ENCODE measurements around the gene DLGAP1.
"Not testable (repeated sequence)": the region's sequence is repeated elsewhere in the genome, so short reads cannot be mapped to it uniquely, and the experiment has no call there.

Gene DLGAP1

DNA sequence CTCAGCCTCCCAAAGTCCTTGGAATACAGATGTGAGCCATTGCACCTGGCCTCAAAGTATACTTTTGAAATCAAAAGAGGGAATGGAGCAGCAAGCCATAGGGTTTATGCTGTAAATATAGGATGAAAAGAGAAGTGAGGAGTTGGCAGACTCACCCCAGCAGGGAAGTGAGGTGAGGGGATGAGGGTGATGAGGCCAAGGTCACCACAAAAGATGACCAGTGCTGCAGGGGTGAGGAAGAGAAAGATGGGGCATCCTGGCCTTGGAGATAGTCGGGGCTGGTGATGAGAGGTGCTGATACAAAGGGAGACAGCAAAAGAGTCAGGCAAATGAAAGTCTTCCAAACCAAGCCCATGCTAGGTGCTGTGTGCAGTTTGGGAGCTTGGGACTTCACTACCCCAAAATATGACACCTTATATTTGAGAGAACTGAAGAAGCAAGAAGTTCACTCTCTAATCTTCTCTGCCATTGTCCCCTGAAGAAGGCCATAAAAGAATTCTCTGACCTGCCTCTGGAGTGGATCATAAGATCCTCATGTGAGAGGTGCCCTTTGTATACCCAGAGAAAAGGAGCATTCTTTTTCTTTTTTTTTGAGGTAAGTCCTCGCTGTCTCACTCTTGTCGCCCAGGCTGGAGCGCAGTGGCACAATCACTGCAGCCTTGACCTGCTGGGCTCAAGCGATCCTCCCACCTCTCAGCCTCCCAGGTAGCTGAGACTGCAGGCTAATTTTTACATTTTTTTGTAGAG is 974.1 kb downstream of the DLGAP1 start:
- H3K27ac ChIP-seq, result no peak overlapping the region
- no peak for TF ChIP-seq ZFX (IDR thresholded peaks at IDR 0.05; ENCODE audit: borderline replicate concordance)
- TF ChIP-seq, protein P1, sequence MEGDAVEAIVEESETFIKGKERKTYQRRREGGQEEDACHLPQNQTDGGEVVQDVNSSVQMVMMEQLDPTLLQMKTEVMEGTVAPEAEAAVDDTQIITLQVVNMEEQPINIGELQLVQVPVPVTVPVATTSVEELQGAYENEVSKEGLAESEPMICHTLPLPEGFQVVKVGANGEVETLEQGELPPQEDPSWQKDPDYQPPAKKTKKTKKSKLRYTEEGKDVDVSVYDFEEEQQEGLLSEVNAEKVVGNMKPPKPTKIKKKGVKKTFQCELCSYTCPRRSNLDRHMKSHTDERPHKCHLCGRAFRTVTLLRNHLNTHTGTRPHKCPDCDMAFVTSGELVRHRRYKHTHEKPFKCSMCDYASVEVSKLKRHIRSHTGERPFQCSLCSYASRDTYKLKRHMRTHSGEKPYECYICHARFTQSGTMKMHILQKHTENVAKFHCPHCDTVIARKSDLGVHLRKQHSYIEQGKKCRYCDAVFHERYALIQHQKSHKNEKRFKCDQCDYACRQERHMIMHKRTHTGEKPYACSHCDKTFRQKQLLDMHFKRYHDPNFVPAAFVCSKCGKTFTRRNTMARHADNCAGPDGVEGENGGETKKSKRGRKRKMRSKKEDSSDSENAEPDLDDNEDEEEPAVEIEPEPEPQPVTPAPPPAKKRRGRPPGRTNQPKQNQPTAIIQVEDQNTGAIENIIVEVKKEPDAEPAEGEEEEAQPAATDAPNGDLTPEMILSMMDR (IDR thresholded peaks at IDR 0.05), result no peak

DNA sequence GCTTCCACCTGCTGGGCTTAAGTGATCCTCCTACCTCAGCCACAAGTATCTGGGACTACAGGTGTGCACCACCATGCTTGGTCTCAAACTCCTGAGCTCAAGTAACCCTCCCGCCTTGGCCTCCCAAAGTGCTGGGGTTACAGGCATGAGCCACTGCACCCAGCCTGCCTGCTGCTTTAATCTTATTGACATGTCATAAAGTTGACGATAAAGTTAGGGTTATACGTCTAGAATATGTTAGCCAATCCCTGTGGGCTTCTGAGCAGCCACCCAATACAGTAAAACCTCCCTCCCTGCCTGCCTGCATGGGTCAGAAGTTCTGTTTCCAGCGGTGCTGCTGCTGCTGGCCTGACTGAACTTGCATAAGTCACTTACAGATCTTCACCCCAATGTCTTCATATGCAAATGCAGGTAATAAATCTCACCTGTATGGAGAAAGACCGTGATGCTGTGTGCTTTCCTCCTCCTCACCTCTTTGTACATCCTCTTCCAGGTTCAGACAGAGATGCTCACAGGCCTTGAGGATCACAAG is 975.1 kb downstream of the DLGAP1 start:
- no peak overlapping the region for H3K27ac ChIP-seq
- TF ChIP-seq ZFX (IDR thresholded peaks at IDR 0.05; ENCODE audit: borderline replicate concordance), result no peak
- TF ChIP-seq, protein P1 (IDR thresholded peaks at IDR 0.05), result no peak

DNA sequence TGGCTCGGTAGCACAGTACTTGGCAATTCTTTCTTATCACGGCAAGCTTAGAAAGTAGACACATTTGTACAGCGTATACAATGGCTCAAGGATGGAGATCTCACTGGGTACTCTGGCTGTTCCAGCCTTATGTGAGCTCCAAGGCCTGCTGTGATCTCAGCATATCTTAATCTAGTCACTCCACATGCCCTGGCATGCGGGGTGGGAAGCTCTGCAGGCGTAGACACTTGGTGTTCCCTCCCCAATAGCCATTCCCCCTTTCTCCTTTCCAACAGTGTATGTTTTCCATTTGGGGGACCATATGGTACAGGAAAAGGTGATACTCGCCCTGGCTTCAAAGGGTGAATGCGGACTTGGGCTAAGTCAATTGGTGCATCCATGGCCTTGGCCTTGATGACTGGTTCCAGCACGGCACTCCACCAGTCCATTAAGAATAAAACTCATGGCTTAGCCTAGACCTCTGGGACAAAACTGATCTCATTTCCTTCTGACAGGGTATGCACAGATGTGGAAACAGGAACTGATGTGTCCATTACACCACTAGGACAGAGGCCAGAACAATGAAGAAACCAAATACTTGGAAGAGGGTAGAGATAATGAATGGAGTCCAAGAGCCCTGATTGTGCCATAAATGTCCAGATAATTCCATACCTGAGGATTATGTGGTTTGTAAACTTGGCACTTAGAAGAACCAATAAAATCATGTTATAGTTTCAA is 976.7 kb downstream of the DLGAP1 start:
- no peak overlapping the region for H3K27ac ChIP-seq
- TF ChIP-seq ZFX (IDR thresholded peaks at IDR 0.05; ENCODE audit: borderline replicate concordance), result no peak
- TF ChIP-seq, protein P1 (IDR thresholded peaks at IDR 0.05), result no peak

DNA sequence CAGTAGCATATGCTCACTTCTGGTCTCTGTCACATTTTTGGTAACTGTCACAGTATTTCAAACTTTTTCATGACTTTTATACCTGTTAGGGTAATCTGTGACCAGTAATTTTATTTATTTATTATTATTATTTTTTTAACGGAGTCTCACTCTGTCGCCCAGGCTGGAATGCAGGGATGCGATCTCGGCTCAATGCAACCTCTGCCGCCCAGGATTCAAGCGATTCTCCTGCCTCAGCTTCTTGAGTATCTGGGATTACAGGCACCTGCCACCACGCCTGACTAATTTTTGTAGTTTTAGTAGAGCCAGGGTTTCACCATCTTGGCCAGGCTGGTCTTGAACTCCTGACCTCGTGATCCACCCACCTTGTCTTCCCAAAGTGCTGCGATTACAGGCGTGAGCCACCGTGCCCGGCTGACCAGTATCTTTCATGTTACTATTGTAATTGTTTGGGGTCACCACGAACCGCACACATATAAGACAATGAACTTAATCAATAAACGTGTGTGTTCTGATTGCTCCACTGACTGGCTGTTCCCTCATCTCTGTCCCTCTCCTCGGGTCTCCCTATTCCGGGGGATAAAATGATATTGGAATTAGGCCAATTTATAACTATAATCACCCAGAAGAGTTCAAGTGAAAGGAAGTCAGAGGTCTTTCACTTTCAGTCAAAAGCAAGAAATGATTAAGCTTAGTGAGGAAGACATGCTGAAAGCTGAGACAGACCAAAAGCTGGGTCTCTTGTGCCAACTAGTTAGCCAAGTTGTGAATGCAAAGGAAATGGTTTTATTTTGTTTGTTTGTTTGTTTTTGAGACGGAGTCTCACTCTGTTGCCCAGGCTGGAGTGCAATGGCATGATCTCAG is 982.2 kb downstream of the DLGAP1 start:
- H3K27ac ChIP-seq, result no peak overlapping the region
- TF ChIP-seq, protein P1 (IDR thresholded peaks at IDR 0.05), result no peak
- TF ChIP-seq ZFX (IDR thresholded peaks at IDR 0.05; ENCODE audit: borderline replicate concordance), result no peak

DNA sequence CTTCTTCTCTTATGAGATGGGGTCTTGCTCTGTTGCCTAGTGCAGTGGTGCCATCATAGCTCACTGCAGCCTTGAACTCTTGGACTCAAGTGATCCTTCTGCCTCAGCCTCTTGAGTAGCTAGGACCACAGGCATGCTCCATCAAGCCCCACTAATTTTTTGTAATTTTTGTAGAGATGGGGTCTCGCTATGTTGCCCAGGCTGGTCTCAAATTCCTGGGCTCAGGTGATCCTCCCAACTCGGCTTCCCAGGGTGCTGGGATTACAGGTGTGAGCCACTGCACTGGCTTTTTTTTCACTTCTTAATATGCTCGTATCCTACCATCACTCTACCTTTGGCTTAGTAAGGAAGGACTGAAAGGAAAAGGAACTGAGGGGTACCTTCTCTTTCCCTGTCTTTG is 983.0 kb downstream of the DLGAP1 start:
- not testable (repeated sequence) for H3K27ac ChIP-seq

DNA sequence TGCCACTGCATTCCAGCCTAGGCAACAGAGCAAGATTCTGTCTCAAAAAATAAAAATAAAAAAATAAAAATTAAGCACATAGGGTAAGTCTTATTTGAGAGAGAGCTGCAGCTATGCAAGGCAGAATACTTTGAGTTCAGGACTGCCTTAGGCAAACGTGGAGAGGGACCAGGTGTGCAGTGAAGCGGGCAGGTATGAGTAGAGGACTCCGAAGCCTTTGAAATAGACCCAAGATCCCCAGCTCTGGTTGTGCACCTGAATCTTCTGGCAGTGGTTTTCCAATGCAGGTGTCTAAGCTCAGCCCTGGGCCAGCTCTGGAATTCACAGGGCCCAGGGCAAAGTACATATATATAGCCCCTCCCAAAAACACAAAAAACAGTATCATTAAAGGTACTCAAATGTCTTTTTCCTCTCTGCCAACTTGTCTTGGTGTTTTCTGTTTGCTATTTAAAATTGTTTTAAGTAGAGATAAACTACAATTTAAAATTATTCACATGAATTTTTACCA is 983.9 kb downstream of the DLGAP1 start:
- no peak overlapping the region for H3K27ac ChIP-seq
- no peak for TF ChIP-seq ZFX (IDR thresholded peaks at IDR 0.05; ENCODE audit: borderline replicate concordance)
- TF ChIP-seq, protein P1 (IDR thresholded peaks at IDR 0.05), result no peak

DNA sequence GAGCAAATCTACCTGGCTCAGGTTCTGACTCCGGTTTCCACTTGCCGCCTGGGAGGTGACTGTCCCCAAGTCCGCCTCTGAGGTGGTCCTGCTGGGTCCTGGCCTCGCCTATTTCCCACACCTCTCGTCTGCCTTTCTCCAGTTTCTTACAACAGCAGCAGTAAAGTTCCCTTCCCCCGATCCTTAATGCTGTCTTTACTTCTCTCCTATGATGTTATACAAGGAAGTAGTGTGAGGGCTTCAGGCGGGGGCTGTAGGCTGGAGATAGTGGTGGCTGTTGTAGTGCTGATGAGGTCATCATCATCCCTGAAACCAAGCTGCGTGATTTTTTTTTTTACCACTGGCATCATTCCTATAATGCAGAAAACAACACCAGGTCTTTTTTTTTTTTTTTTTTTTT is 986.3 kb downstream of the DLGAP1 start:
- H3K27ac ChIP-seq, result no peak overlapping the region
- TF ChIP-seq ZFX (IDR thresholded peaks at IDR 0.05; ENCODE audit: borderline replicate concordance), result no peak
- TF ChIP-seq, protein P1 (IDR thresholded peaks at IDR 0.05), result no peak
